HFFc6 (cell line): ENCODE measurements around the gene RMND1. TPM values are rescaled to one million over a fixed set of nuclear protein-coding genes. Genes with fewer than 3 reads are reported as not detected.

Source experiments
- total RNA-seq, 6 experiments: library from RNA; stranded (reverse); fragmentation: NEBNext Ultra II Directional; extraction: Animal tissue kit (Norgen Biotek cat#: 25700); gene quantifications; 2 replicates in 1 of 6; 3 replicates in 5 of 6; pipeline ENCODE4 v1.2.3, GENCODE V29; 2021

RMND1 gene
- total RNA-seq, 6 experiments from 2014 or later = 20.6 to 27.5 (median 22.0) TPM

Other genes starting within 250 kb of the RMND1 start
- 1 to 10 TPM; 3.7 to 8.6 (median 7.0) TPM for gene AKAP12, start 212.2 kb downstream of the RMND1 start, total RNA-seq
- gene ZBTB2, start 60.6 kb downstream of the RMND1 start, total RNA-seq = 10 to 100 TPM; 16.5 to 22.1 (median 19.3) TPM
- under 1 TPM; 0.09 to 0.43 (median 0.30) TPM for gene CCDC170, start 41.9 kb upstream of the RMND1 start, total RNA-seq